LNCaP clone FGC (cell line): Measurements from ENCODE around the gene OR2L8.

Experiments used
- DNase-seq: peaks from one replicate; pipeline ENCODE4 v3.0.0-alpha.2; 2011; ENCODE audit warnings: low read depth
- H3K4me3 ChIP-seq: 2 replicates; pipeline ENCODE4 v1.5.1; 2011; ENCODE audit warnings: mild to moderate bottlenecking, low read depth, low read length, control low read depth
- CTCF ChIP-seq: IDR thresholded peaks from 2 replicates; pipeline ENCODE4 v1.5.1; 2012; ENCODE audit warnings: mild to moderate bottlenecking; ENCODE audit not compliant: control insufficient read depth, insufficient read depth; ENCODE audit errors: extremely low read depth

The OR2L8 gene

GRCh38 chr1:247948558-247948957, at the start of gene OR2L8:
Gene OR2L8 (plus strand): TSS chr1:247948858. CDS start chr1:247948858, 0 bp downstream.
- no peak for TF ChIP-seq CTCF
- no peak within 1 kb of the TSS for H3K4me3 ChIP-seq

GRCh38 chr1:247904122-247904521, 44.5 kb upstream of the OR2L8 start:
- no peak for TF ChIP-seq CTCF
- no peak overlapping the region for H3K4me3 ChIP-seq
- DNase-seq, result no peak

More at GRCh38 chr1:247948558-247948957, at the start of gene OR2L8:
- DNase-seq, result no peak

- DNase-seq, result no peak
- H3K4me3 ChIP-seq, result no peak overlapping the region
- no peak for TF ChIP-seq CTCF
Observed at GRCh38 chr1:247905181-247905580, 43.5 kb upstream of the OR2L8 start.

GRCh38 chr1:247905910-247906503, 42.7 kb upstream of the OR2L8 start:
- no peak overlapping the region for H3K4me3 ChIP-seq
- no peak for TF ChIP-seq CTCF
- DNase-seq, result no peak

- H3K4me3 ChIP-seq, result no peak overlapping the region
- no peak for TF ChIP-seq CTCF
- DNase-seq, result no peak
Observed at GRCh38 chr1:247906504-247907047, 42.1 kb upstream of the OR2L8 start.

GRCh38 chr1:247908766-247909165, 39.9 kb upstream of the OR2L8 start:
- H3K4me3 ChIP-seq, result no peak overlapping the region
- TF ChIP-seq CTCF, result no peak
- DNase-seq, result no peak

GRCh38 chr1:247913786-247914185, 34.9 kb upstream of the OR2L8 start:
- no peak for TF ChIP-seq CTCF
- DNase-seq, result no peak
- no peak overlapping the region for H3K4me3 ChIP-seq
